Mesenchymal stem cell (in vitro differentiated cells and primary cell): Measurements from ENCODE around the gene CABP1.

Experiments used
- DNase-seq: peaks from one replicate; pipeline ENCODE4 v3.0.0-alpha.2; 2013
- H2AFZ ChIP-seq: one replicate; pipeline ENCODE4 v1.6.1; 2013; ENCODE audit warnings: low read depth, mild to moderate bottlenecking, control low read depth, inconsistent platforms, low read length, moderate library complexity
- H2AK5ac ChIP-seq: 2 replicates; pipeline ENCODE4 v1.6.1; 2013; ENCODE audit warnings: low read length, moderate library complexity, mild to moderate bottlenecking, inconsistent platforms; ENCODE audit not compliant: severe bottlenecking
- H2BK120ac ChIP-seq: one replicate; pipeline ENCODE4 v1.6.1; 2013; ENCODE audit warnings: low read depth, mild to moderate bottlenecking, inconsistent platforms, low read length, moderate library complexity
- H2BK12ac ChIP-seq, 2 experiments: one replicate each; pipeline ENCODE4 v1.6.1; 2013; ENCODE audit warnings: inconsistent platforms in 2 of 2, low read length in 2 of 2, mild to moderate bottlenecking in 2 of 2, moderate library complexity in 2 of 2, control low read depth in 1 of 2
- H2BK15ac ChIP-seq: one replicate; pipeline ENCODE4 v1.6.1; 2013; ENCODE audit warnings: mild to moderate bottlenecking, low read depth, inconsistent platforms; ENCODE audit not compliant: poor library complexity, severe bottlenecking
- H2BK5ac ChIP-seq: 2 replicates; pipeline ENCODE4 v1.6.1; 2013; ENCODE audit warnings: low read depth, mild to moderate bottlenecking, low read length, control low read depth, inconsistent platforms; ENCODE audit not compliant: poor library complexity, severe bottlenecking
- H3K14ac ChIP-seq, 2 experiments: one replicate each; pipeline ENCODE4 v1.6.1; 2013; ENCODE audit warnings: inconsistent platforms in 2 of 2, low read length in 2 of 2, control low read depth in 1 of 2, mild to moderate bottlenecking in 1 of 2, moderate library complexity in 1 of 2
- H3K18ac ChIP-seq, 2 experiments: one replicate each; pipeline ENCODE4 v1.6.1; 2013; ENCODE audit warnings: inconsistent platforms in 2 of 2, low read length in 2 of 2, control low read depth in 1 of 2, low read depth in 1 of 2, mild to moderate bottlenecking in 1 of 2
- H3K23ac ChIP-seq, 2 experiments: one replicate each; pipeline ENCODE4 v1.6.1; 2013; ENCODE audit warnings: inconsistent platforms in 2 of 2, low read length in 2 of 2, mild to moderate bottlenecking in 2 of 2, moderate library complexity in 2 of 2, control low read depth in 1 of 2
- H3K27ac ChIP-seq: 2 replicates; pipeline ENCODE4 v1.5.1; 2013; ENCODE audit warnings: mild to moderate bottlenecking, moderate library complexity, low read length, control low read depth, inconsistent platforms; ENCODE audit not compliant: poor library complexity, severe bottlenecking
- H3K27me3 ChIP-seq, 2 experiments: 2 replicates each; pipeline versions ENCODE4 v1.6.1 to v1.7.0; 2013; ENCODE audit warnings: low read length in 2 of 2, mild to moderate bottlenecking in 2 of 2, moderate library complexity in 2 of 2, control low read depth in 1 of 2, inconsistent platforms in 1 of 2; ENCODE audit not compliant: control insufficient read depth in 1 of 2, insufficient read depth in 1 of 2
- H3K36me3 ChIP-seq, 2 experiments: 2 replicates each; pipeline versions ENCODE4 v1.6.1 to v1.7.0; 2013; ENCODE audit warnings: low read length in 2 of 2, control low read depth in 1 of 2, inconsistent platforms in 1 of 2, low read depth in 1 of 2, mild to moderate bottlenecking in 1 of 2; ENCODE audit not compliant: insufficient read depth in 2 of 2, control insufficient read depth in 1 of 2
- H3K4ac ChIP-seq, 2 experiments: one replicate each; pipeline ENCODE4 v1.6.1; 2013; ENCODE audit warnings: inconsistent platforms in 2 of 2, low read length in 2 of 2, mild to moderate bottlenecking in 2 of 2, moderate library complexity in 2 of 2, control low read depth in 1 of 2, low read depth in 1 of 2
- H3K4me1 ChIP-seq: 2 replicates; pipeline ENCODE4 v1.6.1; 2013; ENCODE audit warnings: low read depth, low read length, control low read depth; ENCODE audit not compliant: control insufficient read depth, insufficient read depth
- H3K4me2 ChIP-seq: 2 replicates; pipeline ENCODE4 v1.6.1; 2013; ENCODE audit warnings: low read length, mild to moderate bottlenecking, inconsistent platforms; ENCODE audit not compliant: poor library complexity, severe bottlenecking
- H3K4me3 ChIP-seq, 2 experiments: 2 replicates each; pipeline versions ENCODE4 v1.5.1 to v1.7.0; 2013; ENCODE audit warnings: low read length in 2 of 2, mild to moderate bottlenecking in 2 of 2, control low read depth in 1 of 2, low read depth in 1 of 2; ENCODE audit not compliant: insufficient read depth in 1 of 2
- H3K79me1 ChIP-seq: replicated peaks from 2 replicates; pipeline ENCODE4 v1.6.1; 2013; ENCODE audit warnings: mild to moderate bottlenecking, control low read depth, low read length, inconsistent platforms; ENCODE audit not compliant: poor library complexity, severe bottlenecking
- H3K9ac ChIP-seq: 2 replicates; pipeline ENCODE4 v1.7.0; 2013; ENCODE audit warnings: mild to moderate bottlenecking, low read length, moderate library complexity
- H3K9me3 ChIP-seq: 2 replicates; pipeline ENCODE4 v1.7.0; 2013; ENCODE audit warnings: mild to moderate bottlenecking, low read length; ENCODE audit not compliant: control insufficient read depth
- H4K8ac ChIP-seq: one replicate; pipeline ENCODE4 v1.6.1; 2013; ENCODE audit warnings: inconsistent platforms, mild to moderate bottlenecking, low read length, moderate library complexity
- H4K91ac ChIP-seq: one replicate; pipeline ENCODE4 v1.6.1; 2013; ENCODE audit warnings: mild to moderate bottlenecking, low read length, inconsistent platforms
- WGBS: methylation state at CpG from one replicate; pipeline ENCODE4 v1.1.7; 2013; ENCODE audit warnings: mixed read lengths; 5-methylcytosine and 5-hydroxymethylcytosine counted together

CABP1 gene

DNA sequence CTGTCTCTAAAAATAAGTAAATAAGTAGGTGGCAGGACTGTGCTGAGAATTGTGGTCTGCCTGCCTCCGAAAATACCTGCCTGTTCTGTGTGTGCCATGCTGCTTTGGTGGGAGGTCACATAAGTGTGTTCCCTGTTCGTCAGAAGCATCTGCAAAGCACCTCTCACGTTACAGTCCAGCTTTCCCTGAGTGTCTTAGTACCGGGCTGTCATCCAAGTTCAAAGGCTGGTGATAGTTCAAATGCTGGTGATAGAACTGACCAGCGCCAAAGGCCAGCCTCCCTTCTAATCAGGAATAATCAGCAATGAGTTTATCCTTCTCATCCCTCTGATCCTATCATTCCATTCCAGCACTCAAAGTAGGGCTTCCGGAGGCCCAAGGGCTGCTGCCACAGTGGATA lies 5.6 kb downstream of the CABP1 start:
- Histone ChIP-seq H3K14ac (no peak overlapping the region), H3K4ac (no peak overlapping the region), H3K4me2 (no peak overlapping the region), H4K91ac (no peak overlapping the region), H3K4me3 (no peak overlapping the region), H2BK120ac (no peak overlapping the region), H3K36me3 (no peaks in the 10 kb centered on the region), H3K9me3 (no peaks in the 10 kb centered on the region), H2BK5ac (no peak overlapping the region), H3K4me1 (peaks cover 8% of the 10 kb centered on the region), H2AFZ (no peak overlapping the region), H2BK15ac (no peak overlapping the region), H3K18ac (no peak overlapping the region), H3K27ac (no peak overlapping the region), H3K23ac (no peak overlapping the region), H3K27me3 (peaks cover 69 to 78% of the 10 kb centered on the region in 2 experiments), H2BK12ac (no peak overlapping the region), H4K8ac (no peak overlapping the region), H3K79me1 (no peaks in the 10 kb centered on the region), H3K9ac (no peak overlapping the region), H2AK5ac (no peak overlapping the region)
- no peak for DNase-seq
- 65% methylated on average over 6 of the region's 6 CpGs for WGBS

DNA sequence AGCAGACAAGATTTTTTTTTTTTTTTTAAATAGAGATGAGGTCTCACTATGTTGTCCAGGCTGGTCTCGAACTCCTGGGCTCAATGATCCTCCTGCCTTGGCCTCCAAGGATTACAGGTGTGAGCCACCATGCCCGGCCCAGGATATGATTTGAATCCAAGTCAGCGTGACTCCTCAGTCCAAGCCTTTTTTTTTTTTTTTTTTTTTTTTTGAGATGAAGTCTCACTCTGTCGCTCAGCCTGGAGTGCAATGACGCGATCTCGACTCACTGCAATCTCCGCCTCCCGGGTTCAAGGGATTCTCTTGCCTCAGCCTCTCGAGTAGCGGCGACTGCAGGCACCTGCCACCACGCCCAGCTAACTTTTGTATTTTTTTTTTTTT lies 6.9 kb downstream of the CABP1 start:
- Histone ChIP-seq H3K27me3 (peaks cover 69 to 78% of the 10 kb centered on the region in 2 experiments), H3K4me1 (peaks cover 2% of the 10 kb centered on the region), H2AFZ (no peak overlapping the region), H2AK5ac (no peak overlapping the region), H3K18ac (no peak overlapping the region), H3K9me3 (no peaks in the 10 kb centered on the region), H3K9ac (no peak overlapping the region), H3K79me1 (no peaks in the 10 kb centered on the region), H2BK5ac (no peak overlapping the region), H3K4me3 (no peak overlapping the region), H3K4ac (no peak overlapping the region), H3K14ac (no peak overlapping the region), H3K4me2 (no peak overlapping the region), H3K36me3 (no peaks in the 10 kb centered on the region), H4K91ac (no peak overlapping the region), H2BK120ac (no peak overlapping the region), H4K8ac (no peak overlapping the region), H2BK12ac (no peak overlapping the region), H3K27ac (no peak overlapping the region), H2BK15ac (no peak overlapping the region), H3K23ac (no peak overlapping the region)
- DNase-seq = no peak
- 94% methylated on average over 11 of the region's 13 CpGs for WGBS

DNA sequence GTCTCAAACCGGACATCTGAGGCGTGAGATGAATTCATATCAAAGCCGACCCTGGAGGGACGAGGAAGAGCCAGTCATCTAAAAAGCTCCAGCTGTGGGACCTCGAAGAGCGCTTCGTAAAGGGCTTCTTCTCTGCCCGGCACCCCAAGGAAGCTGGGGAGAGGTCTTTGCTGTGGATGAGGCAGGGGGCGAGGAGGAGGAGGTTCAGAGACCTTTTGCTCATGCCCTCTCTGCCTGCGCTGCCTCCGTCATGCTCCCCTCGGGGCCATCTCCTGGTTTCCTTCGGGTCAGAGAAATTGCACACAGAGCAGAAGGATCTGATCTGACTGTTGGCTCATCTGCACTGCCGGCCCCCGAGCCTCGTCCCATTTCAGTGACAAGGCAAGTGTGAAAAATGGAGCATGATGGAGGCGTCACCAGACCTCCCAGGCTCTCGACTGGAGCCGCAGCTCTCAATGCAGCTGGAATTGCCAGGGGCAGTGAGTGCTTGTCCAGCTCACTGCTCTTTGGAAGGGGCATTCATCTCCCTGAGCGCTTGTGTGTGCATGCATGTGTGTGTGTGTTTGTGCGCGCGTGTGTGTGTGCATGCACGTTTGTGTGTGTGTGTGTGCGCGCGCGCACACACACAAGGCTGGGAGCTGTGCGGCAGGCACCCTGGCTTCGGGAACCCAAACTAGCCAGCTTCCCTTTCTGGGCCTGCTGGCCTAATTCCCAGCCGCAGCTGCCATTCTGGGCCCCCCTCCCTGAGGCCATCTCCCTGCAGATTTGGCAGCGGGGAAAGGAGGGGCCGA lies 9.2 kb downstream of the CABP1 start:
- WGBS = 56% methylated on average over 32 of the region's 33 CpGs
- Histone ChIP-seq H3K4me2 (no peak overlapping the region), H4K91ac (no peak overlapping the region), H3K27ac (no peak overlapping the region), H3K9me3 (no peaks in the 10 kb centered on the region), H3K4me1 (peaks cover 2% of the 10 kb centered on the region), H3K27me3 (peaks cover 60 to 70% of the 10 kb centered on the region in 2 experiments), H3K23ac (no peak overlapping the region), H3K14ac (no peak overlapping the region), H3K79me1 (no peaks in the 10 kb centered on the region), H3K18ac (no peak overlapping the region), H2AFZ (no peak overlapping the region), H3K9ac (peak overlapping the region; percentile 81), H2BK15ac (no peak overlapping the region), H2BK12ac (no peak overlapping the region), H3K36me3 (no peaks in the 10 kb centered on the region), H2BK5ac (no peak overlapping the region), H2BK120ac (no peak overlapping the region), H4K8ac (no peak overlapping the region), H2AK5ac (no peak overlapping the region), H3K4ac (no peak overlapping the region), H3K4me3 (peak overlapping the region in 1 of 2 experiments; percentile 78)
- DNase-seq = no peak

DNA sequence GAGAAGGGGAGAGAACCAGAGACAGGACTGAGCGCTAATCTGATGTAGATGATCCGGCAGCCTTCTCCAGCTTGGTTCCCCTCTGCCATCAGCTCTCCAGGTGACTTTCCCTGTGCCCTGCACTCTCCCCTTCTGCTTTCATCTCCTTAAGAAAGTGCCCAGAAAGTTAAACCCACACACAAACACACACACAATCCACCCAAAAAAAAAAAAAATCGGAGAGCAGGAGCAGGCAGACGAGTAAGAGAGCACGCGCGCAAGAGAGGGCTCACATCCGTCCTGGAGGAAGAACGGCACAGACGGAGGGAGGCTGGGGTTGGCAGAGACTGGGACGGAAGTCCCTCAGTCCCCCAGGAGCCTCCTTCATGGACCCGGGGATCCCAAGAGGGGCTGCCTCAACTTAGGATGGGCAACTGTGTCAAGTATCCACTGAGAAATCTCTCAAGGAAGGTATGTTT lies 9.8 kb downstream of the CABP1 start:
- no peak overlapping the region for H3K14ac ChIP-seq
- H3K4ac ChIP-seq = no peak overlapping the region
- H2BK12ac ChIP-seq = no peak overlapping the region
- peaks cover 55 to 64% of the 10 kb centered on the region in 2 experiments for H3K27me3 ChIP-seq
- H4K8ac ChIP-seq = no peak overlapping the region
- H3K9ac ChIP-seq = no peak overlapping the region
- H3K4me3 ChIP-seq = peak overlapping the region in 1 of 2 experiments; percentile 78
- H3K9me3 ChIP-seq = no peaks in the 10 kb centered on the region
- H2AK5ac ChIP-seq = no peak overlapping the region
- H3K23ac ChIP-seq = no peak overlapping the region
- H3K79me1 ChIP-seq = no peaks in the 10 kb centered on the region
- DNase-seq = no peak
- H2BK120ac ChIP-seq = no peak overlapping the region
- no peaks in the 10 kb centered on the region for H3K36me3 ChIP-seq
- no peak overlapping the region for H3K18ac ChIP-seq
- H3K4me1 ChIP-seq = peaks cover 2% of the 10 kb centered on the region
- no peak overlapping the region for H2BK5ac ChIP-seq
- H2AFZ ChIP-seq = no peak overlapping the region
- WGBS = 80% methylated on average over 12 of the region's 12 CpGs
- no peak overlapping the region for H4K91ac ChIP-seq
- H2BK15ac ChIP-seq = peak overlapping the region; percentile 57
- H3K4me2 ChIP-seq = no peak overlapping the region
- H3K27ac ChIP-seq = no peak overlapping the region
